ENCODE data around the gene SETD1A. TPM values are rescaled to one million over a fixed set of nuclear protein-coding genes. Genes with fewer than 3 reads are reported as not detected.

Gene SETD1A
- total and polyA plus RNA-seq, 5 donors = 9.6 to 11.6 (median 10.2) TPM

DNA sequence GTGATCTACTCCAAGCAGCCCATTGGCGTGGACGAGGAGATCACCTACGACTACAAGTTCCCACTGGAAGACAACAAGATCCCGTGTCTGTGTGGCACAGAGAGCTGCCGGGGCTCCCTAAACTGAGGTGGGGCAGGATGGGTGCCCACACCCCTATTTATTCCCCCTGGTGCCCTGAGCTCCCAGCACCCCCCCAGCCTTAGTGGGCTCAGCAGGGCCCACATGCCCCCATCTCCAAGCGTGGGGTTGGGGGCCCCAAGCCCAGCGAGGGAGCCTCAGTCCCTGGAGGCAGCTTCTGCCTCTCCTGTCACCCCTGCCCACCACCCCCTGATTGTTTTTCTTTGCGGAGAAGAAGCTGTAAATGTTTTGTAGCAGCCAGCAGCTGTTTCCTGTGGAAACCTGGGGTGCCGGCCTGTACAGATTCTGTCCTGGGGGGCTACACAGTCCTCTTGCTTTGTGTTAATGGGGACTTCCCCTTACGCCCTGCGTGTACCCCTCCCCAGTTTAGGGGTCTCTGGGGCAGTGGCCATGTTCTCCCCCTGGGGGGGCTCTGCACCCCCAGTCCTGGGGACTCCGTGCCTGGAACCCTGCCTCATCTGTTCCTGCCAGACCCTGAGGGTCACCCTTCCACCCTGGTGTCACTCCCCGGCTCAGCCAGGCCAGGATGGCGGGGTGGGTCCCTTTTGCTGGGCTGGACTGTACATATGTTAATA lies 26.5 kb downstream of the SETD1A start:
- DNase-seq (no peak), ATAC-seq (peak in 1 of 2 donors; percentile 4)
- Histone ChIP-seq H3K4me1 (ENCODE audit: control insufficient read depth, insufficient read depth, low read length) (peaks cover 2% of the 10 kb centered on the region), H3K27me3 (ENCODE audit: control insufficient read depth, insufficient read depth) (no peaks in the 10 kb centered on the region), H3K27ac (ENCODE audit: low read length) (no peak overlapping the region), H3K9me3 (ENCODE audit: control insufficient read depth, low read length) (no peaks in the 10 kb centered on the region), H3K4me3 (ENCODE audit: low read length) (no peak overlapping the region)
- intact Hi-C loops (cut with DNase I) = loop anchor here in 3 of 4 donors (5.0 to 10.0 kb wide), 6 partner anchors 91 to 881 kb away; partner anchors contain the start of genes ARMC5 (in 1 of the 3), ZNF646 (in 1 of the 3), ZNF668 (in 1 of the 3) and ZNF843 (in 1 of the 3)
- WGBS = 82% methylated on average over 14 of the region's 14 CpGs

DNA sequence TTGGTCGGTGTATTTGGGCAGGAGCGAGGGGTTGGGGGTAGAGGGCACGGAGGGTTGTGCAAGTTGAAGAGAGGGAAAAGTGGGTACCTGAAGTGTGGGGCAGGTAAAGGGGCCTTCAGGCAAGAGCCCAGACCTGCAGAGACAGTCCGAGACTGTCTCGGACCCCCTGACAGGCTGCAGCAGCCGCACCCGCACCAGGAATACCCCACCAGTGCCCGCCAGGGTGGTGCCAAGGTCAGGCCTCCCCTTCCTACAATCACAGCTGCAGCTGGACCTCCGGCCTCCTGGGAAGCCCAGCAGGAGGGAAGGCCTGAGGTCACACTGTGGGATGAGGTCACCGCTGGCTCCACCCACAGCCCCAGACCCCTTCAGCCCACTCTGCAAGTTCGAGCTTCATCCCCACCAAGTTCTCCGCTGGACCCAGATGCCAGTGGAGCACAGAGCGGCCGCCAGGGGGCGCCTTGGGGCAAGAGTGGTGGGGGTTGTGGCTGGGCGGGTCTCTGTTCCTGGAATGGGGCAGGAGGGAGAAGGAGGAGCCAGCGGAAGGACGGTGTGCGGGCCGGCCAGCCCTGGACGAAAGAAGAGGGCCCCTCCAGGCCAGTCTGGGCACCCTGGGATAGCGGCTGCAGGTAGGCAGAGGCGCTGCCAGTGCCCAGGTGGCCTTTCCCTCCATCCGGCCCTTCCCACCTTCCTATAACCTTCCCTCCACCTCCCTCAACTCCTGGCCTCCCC lies 27.3 kb downstream of the SETD1A start, which contains the start of gene HSD3B7:
Gene HSD3B7, plus strand, starts transcription at position 539 of the 732 bp plus-strand sequence. CDS start 452 bp downstream, outside the sequence.
- peak within 1 kb of the TSS; percentile 26 for H3K4me3 ChIP-seq (ENCODE audit: low read length)
- DNase-seq = peak; percentile 92 to 97 (median 96)
- H3K27me3 ChIP-seq (ENCODE audit: control insufficient read depth, insufficient read depth) = no peaks in the 10 kb centered on the region
- intact Hi-C loops (cut with DNase I) = loop anchor here in 3 of 4 donors (5.0 to 10.0 kb wide), 7 partner anchors 90 to 882 kb away; partner anchors contain the start of genes ZNF843 (in 2 of the 3), ARMC5 (in 1 of the 3), ZNF646 (in 1 of the 3) and ZNF668 (in 1 of the 3)
- peak; percentile 87 to 88 for ATAC-seq
- no peak within 1 kb of the TSS for H3K27ac ChIP-seq (ENCODE audit: low read length)
- peaks cover 2% of the 10 kb centered on the region for H3K4me1 ChIP-seq (ENCODE audit: control insufficient read depth, insufficient read depth, low read length)
- no peaks in the 10 kb centered on the region for H3K9me3 ChIP-seq (ENCODE audit: control insufficient read depth, low read length)
- 29% methylated on average over 24 of the region's 24 CpGs for WGBS

DNA sequence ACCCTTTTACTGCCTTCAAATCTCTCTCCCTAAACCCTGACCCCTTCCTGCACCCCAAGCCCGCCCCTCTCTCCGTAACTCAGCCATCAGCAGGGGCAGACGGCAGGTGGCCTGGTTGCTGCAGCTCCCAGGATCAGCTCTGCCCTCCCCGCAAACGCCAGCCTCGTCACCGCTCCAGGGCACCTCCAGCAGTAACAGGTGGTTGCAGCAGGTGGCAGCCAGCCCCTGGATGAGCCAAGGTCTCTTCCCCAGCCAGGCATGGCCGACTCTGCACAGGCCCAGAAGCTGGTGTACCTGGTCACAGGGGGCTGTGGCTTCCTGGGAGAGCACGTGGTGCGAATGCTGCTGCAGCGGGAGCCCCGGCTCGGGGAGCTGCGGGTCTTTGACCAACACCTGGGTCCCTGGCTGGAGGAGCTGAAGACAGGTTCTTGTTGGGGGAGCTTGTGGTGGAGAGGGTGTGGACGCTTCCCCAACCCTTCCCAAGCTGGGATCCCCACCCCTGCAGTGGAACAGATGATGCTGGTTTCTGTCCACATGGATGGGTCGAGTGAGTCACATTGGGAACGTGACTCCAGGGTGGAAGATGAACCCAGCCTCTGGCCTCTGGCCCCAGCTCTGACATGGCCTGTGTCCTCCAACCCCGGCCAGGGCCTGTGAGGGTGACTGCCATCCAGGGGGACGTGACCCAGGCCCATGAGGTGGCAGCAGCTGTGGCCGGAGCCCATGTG lies 28.0 kb downstream of the SETD1A start:
- 63% methylated on average over 20 of the region's 20 CpGs for WGBS
- peaks cover 2% of the 10 kb centered on the region for H3K4me1 ChIP-seq (ENCODE audit: control insufficient read depth, insufficient read depth, low read length)
- DNase-seq = peak in 2 of 3 donors; percentile 70 to 72

DNA sequence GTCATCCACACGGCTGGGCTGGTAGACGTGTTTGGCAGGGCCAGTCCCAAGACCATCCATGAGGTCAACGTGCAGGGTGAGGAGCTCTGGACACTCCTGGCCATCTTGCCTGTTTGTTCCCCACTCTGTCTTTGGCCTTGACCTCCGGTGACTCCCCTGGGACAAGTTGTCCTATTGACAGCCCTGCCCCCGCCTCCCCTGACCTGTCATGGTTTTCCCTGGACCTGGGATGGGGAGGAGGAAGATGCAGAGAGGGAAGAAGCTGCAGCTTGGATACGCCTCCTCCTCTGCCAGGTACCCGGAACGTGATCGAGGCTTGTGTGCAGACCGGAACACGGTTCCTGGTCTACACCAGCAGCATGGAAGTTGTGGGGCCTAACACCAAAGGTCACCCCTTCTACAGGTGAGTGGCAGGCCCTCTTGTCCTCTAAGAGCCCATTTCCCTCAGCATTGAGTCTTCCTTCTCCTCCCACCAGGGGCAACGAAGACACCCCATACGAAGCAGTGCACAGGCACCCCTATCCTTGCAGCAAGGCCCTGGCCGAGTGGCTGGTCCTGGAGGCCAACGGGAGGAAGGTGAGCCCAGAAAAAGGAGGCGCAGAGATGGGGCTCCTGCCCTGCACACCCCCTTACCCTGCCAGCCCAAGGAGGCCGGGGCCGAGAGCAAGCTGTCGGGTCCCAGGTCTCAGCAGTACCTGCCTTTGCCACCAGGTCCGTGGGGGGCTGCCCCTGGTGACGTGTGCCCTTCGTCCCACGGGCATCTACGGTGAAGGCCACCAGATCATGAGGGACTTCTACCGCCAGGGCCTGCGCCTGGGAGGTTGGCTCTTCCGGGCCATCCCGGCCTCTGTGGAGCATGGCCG lies 28.8 kb downstream of the SETD1A start:
- WGBS = 92% methylated on average over 29 of the region's 29 CpGs
- Histone ChIP-seq H3K27ac (ENCODE audit: low read length) (no peak overlapping the region), H3K9me3 (ENCODE audit: control insufficient read depth, low read length) (no peaks in the 10 kb centered on the region), H3K4me1 (ENCODE audit: control insufficient read depth, insufficient read depth, low read length) (peaks cover 2% of the 10 kb centered on the region), H3K27me3 (ENCODE audit: control insufficient read depth, insufficient read depth) (no peaks in the 10 kb centered on the region), H3K4me3 (ENCODE audit: low read length) (no peak overlapping the region)
- no peak for DNase-seq
- ATAC-seq = no peak
- intact Hi-C loops (cut with DNase I) = loop anchor here in 3 of 4 donors (5.0 to 10.0 kb wide), 7 partner anchors 88 to 881 kb away; partner anchors contain the start of genes ARMC5 (in 1 of the 3), ZNF646 (in 1 of the 3), ZNF668 (in 1 of the 3) and ZNF843 (in 1 of the 3)

More for the DNA sequence above, 28.0 kb downstream of the SETD1A start:
- peak overlapping the region; percentile 26 for H3K4me3 ChIP-seq (ENCODE audit: low read length)
- H3K27me3 ChIP-seq (ENCODE audit: control insufficient read depth, insufficient read depth) = no peaks in the 10 kb centered on the region
- intact Hi-C loops (cut with DNase I) = loop anchor here in 3 of 4 donors (5.0 to 10.0 kb wide), 7 partner anchors 89 to 882 kb away; partner anchors contain the start of genes ARMC5 (in 1 of the 3), ZNF646 (in 1 of the 3), ZNF668 (in 1 of the 3) and ZNF843 (in 1 of the 3)
- ATAC-seq = peak; percentile 23 to 32
- H3K27ac ChIP-seq (ENCODE audit: low read length) = no peak overlapping the region
- no peaks in the 10 kb centered on the region for H3K9me3 ChIP-seq (ENCODE audit: control insufficient read depth, low read length)

DNA sequence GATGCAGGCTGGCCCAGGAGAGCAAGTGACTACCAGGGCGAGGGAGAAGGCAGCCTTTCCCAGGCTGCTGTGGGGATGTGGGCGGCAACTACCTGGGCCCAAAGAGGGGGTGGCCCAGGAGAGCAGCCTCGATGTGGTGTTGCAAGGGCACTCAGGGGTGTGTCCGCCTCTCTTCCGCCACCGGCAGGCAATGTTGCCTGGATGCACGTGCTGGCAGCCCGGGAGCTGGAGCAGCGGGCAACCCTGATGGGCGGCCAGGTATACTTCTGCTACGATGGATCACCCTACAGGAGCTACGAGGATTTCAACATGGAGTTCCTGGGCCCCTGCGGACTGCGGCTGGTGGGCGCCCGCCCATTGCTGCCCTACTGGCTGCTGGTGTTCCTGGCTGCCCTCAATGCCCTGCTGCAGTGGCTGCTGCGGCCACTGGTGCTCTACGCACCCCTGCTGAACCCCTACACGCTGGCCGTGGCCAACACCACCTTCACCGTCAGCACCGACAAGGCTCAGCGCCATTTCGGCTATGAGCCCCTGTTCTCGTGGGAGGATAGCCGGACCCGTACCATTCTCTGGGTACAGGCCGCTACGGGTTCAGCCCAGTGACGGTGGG lies 30.1 kb downstream of the SETD1A start:
- DNase-seq (no peak), ATAC-seq (no peak)
- no peaks in the 10 kb centered on the region for H3K27me3 ChIP-seq (ENCODE audit: control insufficient read depth, insufficient read depth)
- WGBS = 95% methylated on average over 30 of the region's 30 CpGs
- no peaks in the 10 kb centered on the region for H3K9me3 ChIP-seq (ENCODE audit: control insufficient read depth, low read length)
- H3K27ac ChIP-seq (ENCODE audit: low read length) = no peak overlapping the region
- H3K4me1 ChIP-seq (ENCODE audit: control insufficient read depth, insufficient read depth, low read length) = peaks cover 2% of the 10 kb centered on the region
- intact Hi-C loops (cut with DNase I) = loop anchor here in 3 of 4 donors (5.0 to 10.0 kb wide), 7 partner anchors 87 to 880 kb away; partner anchors contain the start of genes ARMC5 (in 1 of the 3), ZNF646 (in 1 of the 3), ZNF668 (in 1 of the 3) and ZNF843 (in 1 of the 3)
- no peak overlapping the region for H3K4me3 ChIP-seq (ENCODE audit: low read length)

DNA sequence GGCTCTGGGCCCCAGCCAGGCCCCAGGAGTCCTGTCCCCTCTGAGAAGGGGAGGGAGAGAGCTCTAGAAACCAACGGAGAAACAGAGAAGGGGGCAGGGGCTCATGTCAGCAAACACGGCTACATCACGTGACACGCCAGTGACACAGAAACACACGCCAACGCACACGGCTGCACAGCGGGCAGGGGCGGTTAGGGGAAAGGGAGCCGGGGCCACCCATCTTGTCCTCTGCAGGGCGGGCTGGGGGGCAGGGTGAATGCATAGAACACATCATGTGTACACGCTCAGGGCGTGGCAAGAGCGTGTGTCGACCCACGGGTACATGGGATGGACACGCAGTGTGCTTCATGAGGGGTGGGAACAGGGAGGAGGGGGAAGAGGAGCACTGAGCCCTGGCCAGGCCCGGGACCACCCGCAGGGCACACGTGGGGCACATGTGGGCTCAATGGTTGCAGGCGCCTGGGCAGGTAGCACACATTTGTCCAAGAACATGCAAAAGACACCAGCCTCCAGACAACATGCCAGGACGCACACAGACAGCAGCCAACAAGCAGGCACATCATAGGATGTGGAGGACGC lies 32.0 kb downstream of the SETD1A start:
- intact Hi-C loops (cut with DNase I) = loop anchor here in 3 of 4 donors (5.0 to 10.0 kb wide), 7 partner anchors 85 to 878 kb away; partner anchors contain the start of genes ARMC5 (in 1 of the 3), ZNF646 (in 1 of the 3), ZNF668 (in 1 of the 3) and ZNF843 (in 1 of the 3)
- 89% methylated on average over 23 of the region's 23 CpGs for WGBS
- Histone ChIP-seq H3K27me3 (ENCODE audit: control insufficient read depth, insufficient read depth) (no peaks in the 10 kb centered on the region), H3K4me3 (ENCODE audit: low read length) (no peak overlapping the region), H3K9me3 (ENCODE audit: control insufficient read depth, low read length) (no peaks in the 10 kb centered on the region), H3K4me1 (ENCODE audit: control insufficient read depth, insufficient read depth, low read length) (peaks cover 2% of the 10 kb centered on the region), H3K27ac (ENCODE audit: low read length) (no peak overlapping the region)
- no peak for DNase-seq
- no peak for ATAC-seq

DNA sequence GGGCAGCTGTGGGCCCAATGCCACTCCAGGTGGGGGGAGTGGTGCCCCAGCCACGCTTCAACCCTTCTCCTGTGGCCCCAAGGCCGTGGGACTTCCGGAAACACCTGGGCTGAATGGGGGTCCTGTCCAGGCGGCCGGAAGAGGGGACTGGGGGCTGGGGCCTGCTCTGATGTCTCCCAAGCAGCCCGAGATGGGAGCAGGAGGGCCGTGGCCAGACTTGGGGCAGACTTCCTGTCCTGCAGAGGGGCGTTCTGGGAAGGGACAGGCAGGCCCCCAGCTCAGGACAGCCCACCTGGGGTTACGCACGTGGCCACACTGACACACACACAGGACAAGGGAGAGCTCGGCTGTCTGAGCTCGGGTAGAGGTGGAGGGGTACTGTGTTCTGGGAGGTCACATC lies 32.6 kb downstream of the SETD1A start:
- Histone ChIP-seq H3K27ac (ENCODE audit: low read length) (no peak overlapping the region), H3K4me3 (ENCODE audit: low read length) (no peak overlapping the region), H3K9me3 (ENCODE audit: control insufficient read depth, low read length) (no peaks in the 10 kb centered on the region), H3K27me3 (ENCODE audit: control insufficient read depth, insufficient read depth) (no peaks in the 10 kb centered on the region), H3K4me1 (ENCODE audit: control insufficient read depth, insufficient read depth, low read length) (peaks cover 2% of the 10 kb centered on the region)
- ATAC-seq (no peak), DNase-seq (no peak)
- WGBS = 77% methylated on average over 12 of the region's 12 CpGs
- intact Hi-C loops (cut with DNase I) = no loop called here

DNA sequence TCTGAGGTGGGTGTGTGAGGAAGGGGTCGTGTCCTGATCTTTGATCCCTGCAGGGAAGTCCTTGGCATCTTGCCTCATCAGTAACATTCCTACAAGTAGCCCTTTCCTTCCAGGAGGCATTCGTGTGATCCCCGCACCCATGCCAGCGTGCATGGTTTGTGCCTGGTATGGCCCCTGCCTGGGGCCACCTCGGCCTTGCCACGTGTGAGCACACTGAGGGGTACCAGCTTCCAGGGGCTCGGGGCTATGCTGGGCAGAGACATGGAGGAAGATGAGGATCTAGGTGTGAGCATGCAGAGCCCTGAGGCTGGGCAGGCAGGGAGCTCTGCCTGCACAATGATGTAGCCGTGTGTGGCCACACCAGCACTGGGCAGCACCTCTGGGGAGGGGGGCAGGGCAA lies 33.5 kb downstream of the SETD1A start:
- DNase-seq = peak in 1 of 3 donors; percentile 22

DNA sequence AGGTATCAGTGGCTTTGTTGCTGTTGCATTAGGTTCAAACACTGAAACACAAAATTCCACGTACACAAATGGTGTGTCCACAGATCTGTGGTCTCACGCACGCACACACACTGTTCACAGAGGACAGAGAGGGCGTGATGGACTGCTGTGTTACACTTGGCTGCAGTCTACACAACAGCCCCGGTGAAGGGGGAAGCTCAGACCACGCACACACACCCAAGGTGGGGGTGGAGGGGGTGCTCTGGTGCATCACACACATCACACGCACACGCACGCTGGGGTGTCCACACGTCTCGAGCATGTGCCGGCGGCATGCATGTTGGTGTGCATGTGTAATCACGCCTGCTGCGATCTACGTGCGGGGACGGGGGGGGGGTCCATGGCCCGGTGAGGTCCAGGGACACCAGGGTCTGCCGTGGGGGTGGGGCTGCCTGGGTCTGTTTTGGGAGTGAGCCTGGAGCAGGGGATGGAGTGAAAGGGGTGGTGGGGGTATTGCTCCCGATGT lies 34.8 kb downstream of the SETD1A start:
- no peak overlapping the region for H3K27ac ChIP-seq (ENCODE audit: low read length)
- no peaks in the 10 kb centered on the region for H3K9me3 ChIP-seq (ENCODE audit: control insufficient read depth, low read length)
- WGBS = 79% methylated on average over 21 of the region's 21 CpGs
- no peaks in the 10 kb centered on the region for H3K4me1 ChIP-seq (ENCODE audit: control insufficient read depth, insufficient read depth, low read length)
- ATAC-seq (no peak), DNase-seq (peak in 1 of 3 donors; percentile 20)
- no peak overlapping the region for H3K4me3 ChIP-seq (ENCODE audit: low read length)
- no peaks in the 10 kb centered on the region for H3K27me3 ChIP-seq (ENCODE audit: control insufficient read depth, insufficient read depth)
- intact Hi-C loops (cut with DNase I) = no loop called here

More for the DNA sequence above, 33.5 kb downstream of the SETD1A start:
- no peak for ATAC-seq
- 80% methylated on average over 8 of the region's 8 CpGs for WGBS
- intact Hi-C loops (cut with DNase I) = no loop called here
- no peaks in the 10 kb centered on the region for H3K9me3 ChIP-seq (ENCODE audit: control insufficient read depth, low read length)
- H3K27ac ChIP-seq (ENCODE audit: low read length) = no peak overlapping the region
- H3K27me3 ChIP-seq (ENCODE audit: control insufficient read depth, insufficient read depth) = no peaks in the 10 kb centered on the region
- no peak overlapping the region for H3K4me3 ChIP-seq (ENCODE audit: low read length)
- no peaks in the 10 kb centered on the region for H3K4me1 ChIP-seq (ENCODE audit: control insufficient read depth, insufficient read depth, low read length)
